Immature natural killer cell (primary cell): ENCODE results near the gene GABARAP. TPM values are rescaled to one million over a fixed set of nuclear protein-coding genes. Genes with fewer than 3 reads are reported as not detected.

Source experiments
- DNase-seq, 3 donors: peaks; one replicate each; pipeline ENCODE4 v3.0.0; 2022; ENCODE audit warnings: mixed read lengths in 1 of 3
- H3K27ac Mint-ChIP-seq, 6 donors: one replicate each; pipeline ENCODE4 v1.8.0; 2020; ENCODE audit warnings: mixed read lengths in 6 of 6, mild to moderate bottlenecking in 5 of 6, inconsistent platforms in 4 of 6, moderate library complexity in 3 of 6
- H3K27me3 Mint-ChIP-seq, 3 donors: one replicate each; pipeline ENCODE4 v1.8.0; 2020 to 2021; ENCODE audit warnings: low read depth in 3 of 3, mild to moderate bottlenecking in 3 of 3, mixed read lengths in 3 of 3, moderate library complexity in 3 of 3, inconsistent platforms in 1 of 3
- H3K36me3 Mint-ChIP-seq, 3 donors: one replicate each; pipeline ENCODE4 v1.8.0; 2020; ENCODE audit warnings: mixed read lengths in 3 of 3, inconsistent platforms in 2 of 3, mild to moderate bottlenecking in 2 of 3
- H3K4me1 Mint-ChIP-seq, 2 donors: one replicate each; pipeline ENCODE4 v1.8.0; 2020; ENCODE audit warnings: inconsistent platforms in 2 of 2, mild to moderate bottlenecking in 2 of 2, mixed read lengths in 2 of 2, moderate library complexity in 1 of 2
- H3K4me3 Mint-ChIP-seq, 5 donors: one replicate each; pipeline ENCODE4 v1.8.0; 2020; ENCODE audit warnings: mild to moderate bottlenecking in 5 of 5, mixed read lengths in 5 of 5, inconsistent platforms in 3 of 5, moderate library complexity in 3 of 5
- H3K9me3 Mint-ChIP-seq, 6 donors: one replicate each; pipeline ENCODE4 v1.8.0; 2020; ENCODE audit warnings: mild to moderate bottlenecking in 6 of 6, mixed read lengths in 6 of 6, inconsistent platforms in 4 of 6, moderate library complexity in 3 of 6
- polyA plus RNA-seq, 3 donors: library from polyadenylated mRNA; unstranded; fragments of 300-500 nt; fragmentation: Illumina TruSeq; gene quantifications; one replicate each; pipeline ENCODE4 v1.2.3, GENCODE V29; 2021

The GABARAP gene
- polyA plus RNA-seq, 3 donors from 2014 or later = 764 to 982 (median 905) TPM

GRCh38 chr17:7232114-7232513 is 10.1 kb downstream of the GABARAP start:
- H3K4me3 Mint-ChIP-seq = peak overlapping the region in 4 of 5 donors; percentile 6 to 93 (median 16)
- no peak for DNase-seq
- peak overlapping the region in 1 of 6 donors; percentile 37 for H3K27ac Mint-ChIP-seq
- H3K4me1 Mint-ChIP-seq = peaks cover 43 to 50% of the 10 kb centered on the region in 2 donors
- peaks cover 7 to 26% (median 9%) of the 10 kb centered on the region in 3 donors for H3K36me3 Mint-ChIP-seq
- peaks cover 6 to 15% (median 11%) of the 10 kb centered on the region in 3 donors for H3K27me3 Mint-ChIP-seq
- no peaks in the 10 kb centered on the region for H3K9me3 Mint-ChIP-seq

- Mint-ChIP-seq H3K27me3 (peaks cover 7 to 12% (median 9%) of the 10 kb centered on the region in 3 donors), H3K9me3 (no peaks in the 10 kb centered on the region), H3K4me3 (no peak overlapping the region), H3K36me3 (peaks cover 7 to 16% (median 9%) of the 10 kb centered on the region in 3 donors), H3K27ac (no peak overlapping the region), H3K4me1 (peaks cover 24 to 25% of the 10 kb centered on the region in 2 donors)
- DNase-seq = no peak
Observed at GRCh38 chr17:7229504-7229903, 12.7 kb downstream of the GABARAP start.

- Mint-ChIP-seq H3K4me1 (peaks cover 20 to 21% of the 10 kb centered on the region in 2 donors), H3K27ac (no peak overlapping the region), H3K27me3 (peaks cover 4 to 6% (median 5%) of the 10 kb centered on the region in 3 donors), H3K4me3 (no peak overlapping the region), H3K36me3 (peaks cover 8 to 18% (median 9%) of the 10 kb centered on the region in 3 donors), H3K9me3 (no peaks in the 10 kb centered on the region)
- DNase-seq = no peak
Observed at GRCh38 chr17:7228920-7229319, 13.3 kb downstream of the GABARAP start.

- Mint-ChIP-seq H3K4me1 (peaks cover 3 to 5% of the 10 kb centered on the region in 2 donors), H3K4me3 (no peak overlapping the region), H3K27ac (peak overlapping the region in 1 of 6 donors; percentile 23), H3K9me3 (no peaks in the 10 kb centered on the region), H3K27me3 (peaks cover 0 to 5% (median 2%) of the 10 kb centered on the region in 3 donors), H3K36me3 (peaks cover 11 to 21% (median 12%) of the 10 kb centered on the region in 3 donors)
- no peak for DNase-seq
Observed at GRCh38 chr17:7226721-7227710, 15.2 kb downstream of the GABARAP start.

GRCh38 chr17:7225711-7226331 is 16.4 kb downstream of the GABARAP start:
- H3K27ac Mint-ChIP-seq = no peak overlapping the region
- no peak for DNase-seq

GRCh38 chr17:7224661-7225111 is 17.6 kb downstream of the GABARAP start:
- Mint-ChIP-seq H3K27me3 (peaks cover 0 to 3% (median 0%) of the 10 kb centered on the region in 3 donors), H3K4me1 (peaks cover 17 to 19% of the 10 kb centered on the region in 2 donors), H3K27ac (no peak overlapping the region), H3K9me3 (no peaks in the 10 kb centered on the region), H3K36me3 (peaks cover 7 to 14% (median 10%) of the 10 kb centered on the region in 3 donors), H3K4me3 (no peak overlapping the region)
- no peak for DNase-seq

More at GRCh38 chr17:7225711-7226331, 16.4 kb downstream of the GABARAP start:
- peaks cover 8 to 10% of the 10 kb centered on the region in 2 donors for H3K4me1 Mint-ChIP-seq
- H3K27me3 Mint-ChIP-seq = peaks cover 0 to 3% (median under 1%) of the 10 kb centered on the region in 3 donors
- no peak overlapping the region for H3K4me3 Mint-ChIP-seq
- peaks cover 9 to 19% (median 10%) of the 10 kb centered on the region in 3 donors for H3K36me3 Mint-ChIP-seq
- H3K9me3 Mint-ChIP-seq = no peaks in the 10 kb centered on the region

- DNase-seq = no peak
- no peaks in the 10 kb centered on the region for H3K9me3 Mint-ChIP-seq
- peak overlapping the region in 1 of 6 donors; percentile 59 for H3K27ac Mint-ChIP-seq
- H3K4me3 Mint-ChIP-seq = no peak overlapping the region
- H3K27me3 Mint-ChIP-seq = peaks cover 0 to 3% (median 2%) of the 10 kb centered on the region in 3 donors
- H3K36me3 Mint-ChIP-seq = peaks cover 7 to 14% (median 10%) of the 10 kb centered on the region in 3 donors
- peaks cover 22 to 25% of the 10 kb centered on the region in 2 donors for H3K4me1 Mint-ChIP-seq
Observed at GRCh38 chr17:7224110-7224509, 18.1 kb downstream of the GABARAP start.

- peaks cover 27 to 28% of the 10 kb centered on the region in 2 donors for H3K4me1 Mint-ChIP-seq
- H3K27me3 Mint-ChIP-seq = peaks cover 0 to 3% (median 2%) of the 10 kb centered on the region in 3 donors
- H3K4me3 Mint-ChIP-seq = no peak overlapping the region
- H3K27ac Mint-ChIP-seq = no peak overlapping the region
- peaks cover 7 to 14% (median 10%) of the 10 kb centered on the region in 3 donors for H3K36me3 Mint-ChIP-seq
- DNase-seq = no peak
- H3K9me3 Mint-ChIP-seq = no peaks in the 10 kb centered on the region
Observed at GRCh38 chr17:7223375-7223774, 18.9 kb downstream of the GABARAP start.

GRCh38 chr17:7222972-7223292 is 19.3 kb downstream of the GABARAP start:
- no peak for DNase-seq
- Mint-ChIP-seq H3K4me1 (peaks cover 27 to 28% of the 10 kb centered on the region in 2 donors), H3K27ac (no peak overlapping the region), H3K27me3 (peaks cover 0 to 3% (median 2%) of the 10 kb centered on the region in 3 donors), H3K9me3 (no peaks in the 10 kb centered on the region), H3K36me3 (peaks cover 4 to 10% (median 6%) of the 10 kb centered on the region in 3 donors), H3K4me3 (no peak overlapping the region)

- Mint-ChIP-seq H3K4me3 (peak overlapping the region in 2 of 5 donors; percentile 24 to 33), H3K27ac (peak overlapping the region in 2 of 6 donors; percentile 34 to 90)
Observed at GRCh38 chr17:7222093-7222971, 19.9 kb downstream of the GABARAP start.

GRCh38 chr17:7221278-7222092 is 20.8 kb downstream of the GABARAP start:
- Mint-ChIP-seq H3K4me3 (peak overlapping the region; percentile 60 to 93 (median 90)), H3K27ac (peak overlapping the region; percentile 83 to 95 (median 90)), H3K36me3 (peaks cover 4 to 8% (median 5%) of the 10 kb centered on the region in 3 donors), H3K27me3 (peaks cover 0 to 5% (median 3%) of the 10 kb centered on the region in 3 donors), H3K9me3 (no peaks in the 10 kb centered on the region), H3K4me1 (peaks cover 32% of the 10 kb centered on the region in 2 donors)
- DNase-seq = no peak

More at GRCh38 chr17:7222093-7222971, 19.9 kb downstream of the GABARAP start:
- H3K27me3 Mint-ChIP-seq = peaks cover 0 to 3% (median 3%) of the 10 kb centered on the region in 3 donors
- DNase-seq = no peak
- H3K9me3 Mint-ChIP-seq = no peaks in the 10 kb centered on the region
- H3K36me3 Mint-ChIP-seq = peaks cover 4 to 8% (median 5%) of the 10 kb centered on the region in 3 donors
- peaks cover 28% of the 10 kb centered on the region in 2 donors for H3K4me1 Mint-ChIP-seq
